ENCODE data around the gene LMNB1.
"Not testable (repeated sequence)": the region's sequence is repeated elsewhere in the genome, so short reads cannot be mapped to it uniquely, and the experiment has no call there.

The LMNB1 gene

DNA sequence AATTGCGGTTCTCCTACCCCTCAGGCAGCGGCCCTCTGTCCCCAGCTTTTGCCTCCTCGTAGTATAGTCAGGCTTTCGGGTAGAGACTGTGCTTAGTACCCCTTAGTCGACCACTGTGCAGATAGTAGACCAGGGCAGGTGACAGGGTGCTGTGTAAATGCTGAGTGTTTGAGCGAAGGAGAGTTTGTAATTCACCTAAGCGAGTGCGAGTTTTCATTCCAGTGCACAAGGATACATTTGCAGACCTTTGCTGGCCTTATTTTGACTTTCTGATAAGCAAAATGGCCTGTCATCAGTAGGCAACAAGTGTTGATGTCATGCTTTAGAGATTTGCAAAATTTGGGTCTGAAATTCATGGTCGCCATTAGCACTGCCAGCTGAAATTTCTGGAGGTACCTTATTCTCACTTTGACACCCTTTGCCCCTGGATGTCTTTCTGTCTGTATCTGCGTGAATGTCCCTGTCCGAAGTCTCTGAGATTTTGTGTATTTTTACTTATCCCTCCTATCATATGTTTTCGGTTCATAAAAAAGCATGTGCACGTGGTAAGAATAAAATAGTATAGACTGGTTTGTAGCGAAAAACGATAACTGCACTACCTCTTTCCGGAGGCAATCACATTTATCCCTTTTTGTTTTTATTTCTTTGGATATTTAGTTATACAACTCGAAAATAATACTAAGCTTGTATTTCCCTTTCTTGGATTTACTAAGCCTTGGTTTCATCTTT lies 1.9 kb downstream of the LMNB1 start:
- DNase-seq (ENCODE audit: low read depth): no peak

- no peak for DNase-seq (ENCODE audit: low read depth)
Observed at GRCh38 chr5:126780165-126780827, 3.4 kb downstream of the LMNB1 start.

DNA sequence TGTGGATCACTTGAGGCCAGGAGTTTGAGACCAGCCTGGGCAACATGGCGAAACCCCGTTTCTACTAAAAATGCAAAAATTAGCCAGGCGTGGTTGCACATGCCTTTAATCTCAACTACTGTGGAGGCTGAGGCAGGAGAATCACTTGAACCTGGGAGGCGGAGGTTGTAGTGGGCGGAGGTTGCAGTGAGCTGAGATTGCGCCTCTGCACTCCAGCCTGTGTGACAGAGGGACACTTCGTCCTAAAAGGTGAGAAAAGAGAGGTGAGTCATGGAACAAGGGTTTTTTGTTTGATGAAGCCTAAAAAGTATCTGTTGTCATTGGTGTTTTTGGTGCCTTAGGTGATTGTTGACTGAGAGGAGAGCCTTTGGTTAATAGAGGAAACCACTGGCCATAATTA lies 11.5 kb downstream of the LMNB1 start:
- not testable (repeated sequence) for DNase-seq (ENCODE audit: low read depth)

GRCh38 chr5:126793097-126793496 lies 16.2 kb downstream of the LMNB1 start:
- no peak for DNase-seq (ENCODE audit: low read depth)

DNA sequence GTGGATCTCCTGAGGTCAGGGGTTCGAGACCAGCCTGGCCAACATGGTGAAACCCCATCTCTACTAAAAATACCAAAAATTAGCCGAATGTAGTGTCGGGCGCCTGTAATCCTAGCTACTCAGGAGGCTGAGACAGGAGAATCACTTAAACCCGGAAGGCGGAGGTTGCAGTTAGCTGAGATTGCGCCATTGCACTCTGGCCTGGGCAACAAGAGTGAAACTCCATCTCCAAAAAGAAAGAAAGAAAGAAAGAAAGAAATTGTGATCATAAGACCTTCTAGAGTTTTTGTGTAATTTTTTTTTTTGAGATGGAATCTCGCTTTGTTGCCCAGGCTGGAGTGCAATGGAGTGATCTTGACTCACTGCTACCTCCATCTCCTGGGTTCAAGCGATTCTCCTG lies 16.7 kb downstream of the LMNB1 start:
- DNase-seq (ENCODE audit: low read depth): not testable (repeated sequence)

DNA sequence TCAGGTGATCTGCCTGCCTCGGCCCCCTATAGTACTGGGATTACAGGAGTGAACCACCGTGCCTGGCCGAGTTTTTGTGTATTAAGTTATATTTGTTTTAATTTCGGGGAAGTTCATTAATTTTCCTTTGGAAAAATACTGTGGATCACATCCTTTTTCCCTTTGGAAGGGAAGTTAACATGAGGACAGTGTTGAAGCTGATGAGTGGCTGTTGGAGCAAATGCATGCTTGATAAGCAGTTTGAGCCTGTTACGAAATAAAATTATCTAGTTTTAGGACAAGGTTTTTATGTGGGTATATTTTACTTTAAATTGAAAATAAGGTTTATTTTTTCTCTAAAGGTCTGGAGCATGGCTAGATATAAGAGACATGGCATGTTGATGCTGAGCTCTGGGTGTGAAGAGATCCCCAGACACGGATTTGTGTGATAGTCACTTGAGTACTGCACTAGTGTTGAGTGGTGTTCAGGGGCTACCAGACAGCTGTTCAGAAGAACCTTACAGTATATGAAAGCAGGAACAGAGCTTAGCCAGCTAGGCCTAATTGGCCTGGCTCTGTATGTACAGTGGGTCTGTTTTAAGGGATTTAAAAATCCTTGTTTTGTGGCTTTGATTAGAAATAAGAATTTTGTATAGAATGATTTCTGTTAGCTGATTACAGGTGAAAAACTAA lies 17.4 kb downstream of the LMNB1 start:
- no peak for DNase-seq (ENCODE audit: low read depth)

DNA sequence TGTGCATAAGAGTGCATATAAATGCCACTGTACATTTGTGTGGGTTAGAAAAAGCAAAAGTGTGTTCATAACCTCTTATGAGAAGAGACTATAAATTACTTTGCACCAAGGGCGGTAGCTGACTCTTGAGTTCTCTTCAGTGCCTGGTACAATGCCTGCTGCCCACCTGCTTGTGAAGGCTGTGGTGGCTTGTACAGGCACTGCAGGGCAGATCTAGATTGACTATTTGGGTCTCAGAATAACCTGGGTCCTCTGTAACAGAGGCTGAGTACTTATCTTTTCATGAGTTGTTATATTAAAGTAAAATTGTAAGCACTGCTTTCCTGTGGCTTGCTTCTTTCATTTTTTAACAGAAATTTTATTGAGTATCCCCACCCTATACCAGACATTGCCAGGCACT lies 22.8 kb downstream of the LMNB1 start:
- no peak for DNase-seq (ENCODE audit: low read depth)

DNA sequence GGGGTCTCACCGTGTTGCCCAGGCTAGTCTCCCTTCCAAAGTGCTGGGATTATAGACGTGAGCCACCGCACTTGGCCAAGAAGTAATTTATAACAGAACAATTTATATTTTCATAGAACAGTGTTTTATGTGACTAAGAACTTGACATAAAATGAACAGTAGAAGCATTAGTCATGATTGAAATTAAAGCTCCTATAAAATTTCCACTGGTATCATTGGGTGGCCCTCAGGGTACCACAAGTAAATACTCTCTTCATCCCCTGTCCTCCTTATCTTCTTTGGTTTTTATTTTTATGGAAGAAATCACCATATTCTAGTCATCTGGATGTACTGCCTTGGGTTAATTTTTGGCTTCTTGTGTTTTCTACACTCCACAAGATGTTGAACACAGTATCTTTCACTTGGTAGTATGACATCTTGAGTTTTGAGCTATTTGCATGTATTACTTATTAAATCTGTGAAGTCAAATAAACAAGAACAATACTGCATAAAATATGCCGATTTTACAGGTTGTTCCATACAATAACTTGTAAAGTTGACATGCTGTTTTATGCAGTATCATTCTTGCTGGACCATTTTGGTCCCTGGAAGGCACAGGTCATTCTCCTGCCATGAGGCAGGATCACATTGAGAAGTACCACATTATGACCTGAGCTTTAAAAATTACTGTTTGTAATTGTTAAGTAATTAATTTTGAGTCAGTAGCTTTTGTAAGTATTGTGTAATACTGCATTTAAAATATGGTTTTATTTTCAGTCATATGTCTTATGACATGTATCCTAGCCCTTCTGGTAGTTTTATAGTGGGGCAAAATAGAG lies 24.4 kb downstream of the LMNB1 start:
- no peak for DNase-seq (ENCODE audit: low read depth)

GRCh38 chr5:126801992-126802294 lies 25.0 kb downstream of the LMNB1 start:
- DNase-seq (ENCODE audit: low read depth): no peak

GRCh38 chr5:126805063-126805462 lies 28.1 kb downstream of the LMNB1 start:
- no peak for DNase-seq (ENCODE audit: low read depth)

- no peak for DNase-seq (ENCODE audit: low read depth)
Observed at GRCh38 chr5:126808521-126808988, 31.6 kb downstream of the LMNB1 start.

GRCh38 chr5:126809916-126810315 lies 33.0 kb downstream of the LMNB1 start:
- no peak for DNase-seq (ENCODE audit: low read depth)

DNA sequence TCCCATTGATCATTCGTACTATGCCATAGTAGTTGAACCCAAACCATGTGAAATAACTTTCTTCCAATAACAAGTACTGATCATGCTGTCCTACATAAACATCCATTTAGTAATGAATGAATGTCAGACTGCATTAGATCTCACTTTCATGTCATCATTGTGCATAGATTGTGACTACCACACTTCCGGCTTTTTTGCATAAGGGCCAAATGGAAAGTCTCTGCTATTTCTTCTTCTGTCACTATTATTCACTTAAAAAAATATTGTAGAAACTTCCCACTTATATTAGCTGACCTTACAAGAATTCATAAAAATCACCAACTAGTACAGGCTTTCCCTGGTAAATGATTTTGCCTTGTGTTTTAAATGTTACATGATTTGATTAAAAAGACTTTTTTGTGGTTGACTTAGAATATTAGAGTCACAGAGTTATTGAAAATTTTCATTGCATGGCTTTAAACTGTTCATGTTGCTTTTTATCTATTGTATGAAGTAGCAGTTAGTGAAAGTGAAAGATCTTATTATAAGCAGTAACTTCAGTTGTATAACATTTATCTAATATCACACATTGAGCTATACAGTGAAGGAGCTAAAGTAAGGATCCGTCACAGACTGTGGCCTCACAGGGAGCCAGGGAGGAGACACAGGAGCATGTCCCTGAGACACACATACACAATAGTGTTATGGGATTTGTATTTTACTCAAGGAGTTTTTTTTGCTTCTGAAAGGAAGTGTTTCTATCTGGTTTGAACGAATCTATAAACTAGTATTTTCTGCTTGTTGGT lies 33.9 kb downstream of the LMNB1 start:
- no peak for DNase-seq (ENCODE audit: low read depth)

DNA sequence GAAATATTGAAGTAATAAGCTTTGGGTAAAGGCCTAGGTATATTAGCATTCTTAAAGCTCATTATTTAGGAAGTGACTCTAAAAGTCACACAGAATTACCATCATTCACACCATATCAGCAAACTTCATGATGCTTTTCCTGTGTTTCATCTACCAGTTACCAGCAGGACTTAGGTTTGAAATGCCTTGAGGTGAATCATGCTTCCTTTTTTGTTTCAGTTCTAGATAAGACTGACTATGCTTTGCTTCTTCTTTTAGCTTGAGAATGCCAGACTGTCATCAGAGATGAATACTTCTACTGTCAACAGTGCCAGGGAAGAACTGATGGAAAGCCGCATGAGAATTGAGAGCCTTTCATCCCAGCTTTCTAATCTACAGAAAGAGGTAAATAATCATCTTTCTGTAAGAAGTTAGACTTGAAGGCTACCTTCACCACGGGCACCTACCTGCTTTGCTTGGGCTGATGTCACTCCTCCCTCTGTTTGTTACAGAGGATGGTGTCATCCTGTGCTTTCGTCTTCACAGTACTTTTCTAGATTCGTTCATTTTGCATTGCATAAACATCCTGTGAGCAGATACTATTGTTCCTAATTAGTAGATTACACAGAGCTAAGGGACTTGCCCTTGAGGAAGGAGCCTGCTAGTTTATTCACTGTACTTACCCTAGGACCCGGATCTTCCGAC lies 34.7 kb downstream of the LMNB1 start:
- DNase-seq (ENCODE audit: low read depth): no peak

- DNase-seq (ENCODE audit: low read depth): no peak
Observed at GRCh38 chr5:126812199-126812570, 35.2 kb downstream of the LMNB1 start.

GRCh38 chr5:126813799-126814198 lies 36.9 kb downstream of the LMNB1 start:
- not testable (repeated sequence) for DNase-seq (ENCODE audit: low read depth)

GRCh38 chr5:126814721-126815404 lies 37.9 kb downstream of the LMNB1 start:
- DNase-seq (ENCODE audit: low read depth): no peak

- no peak for DNase-seq (ENCODE audit: low read depth)
Observed at GRCh38 chr5:126816649-126817048, 39.7 kb downstream of the LMNB1 start.

DNA sequence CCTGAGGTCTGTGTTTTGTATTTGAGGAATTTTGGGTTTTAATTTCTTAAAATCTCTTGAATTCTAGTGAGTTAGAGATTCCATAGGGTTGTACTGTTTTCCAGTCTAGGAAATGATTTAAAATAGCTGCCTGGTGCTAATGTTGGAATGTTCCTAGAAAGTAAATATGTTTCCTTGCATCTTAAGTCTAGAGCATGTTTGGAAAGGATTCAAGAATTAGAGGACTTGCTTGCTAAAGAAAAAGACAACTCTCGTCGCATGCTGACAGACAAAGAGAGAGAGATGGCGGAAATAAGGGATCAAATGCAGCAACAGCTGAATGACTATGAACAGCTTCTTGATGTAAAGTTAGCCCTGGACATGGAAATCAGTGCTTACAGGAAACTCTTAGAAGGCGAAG lies 41.8 kb downstream of the LMNB1 start:
- no peak for DNase-seq (ENCODE audit: low read depth)

- no peak for DNase-seq (ENCODE audit: low read depth)
Observed at GRCh38 chr5:126819253-126819652, 42.3 kb downstream of the LMNB1 start.
